NCI-H748 (cell line): ENCODE data around the gene SOX11.

ENCODE experiments used
- DNase-seq: peaks from one replicate; lab custom pipeline; 2025; ENCODE audit not compliant: unreplicated experiment; lab: John Stamatoyannopoulos, UW

SOX11 gene

GRCh38 chr2:5722236-5722635, 30.1 kb downstream of the SOX11 start:
- DNase-seq = no peak

DNA sequence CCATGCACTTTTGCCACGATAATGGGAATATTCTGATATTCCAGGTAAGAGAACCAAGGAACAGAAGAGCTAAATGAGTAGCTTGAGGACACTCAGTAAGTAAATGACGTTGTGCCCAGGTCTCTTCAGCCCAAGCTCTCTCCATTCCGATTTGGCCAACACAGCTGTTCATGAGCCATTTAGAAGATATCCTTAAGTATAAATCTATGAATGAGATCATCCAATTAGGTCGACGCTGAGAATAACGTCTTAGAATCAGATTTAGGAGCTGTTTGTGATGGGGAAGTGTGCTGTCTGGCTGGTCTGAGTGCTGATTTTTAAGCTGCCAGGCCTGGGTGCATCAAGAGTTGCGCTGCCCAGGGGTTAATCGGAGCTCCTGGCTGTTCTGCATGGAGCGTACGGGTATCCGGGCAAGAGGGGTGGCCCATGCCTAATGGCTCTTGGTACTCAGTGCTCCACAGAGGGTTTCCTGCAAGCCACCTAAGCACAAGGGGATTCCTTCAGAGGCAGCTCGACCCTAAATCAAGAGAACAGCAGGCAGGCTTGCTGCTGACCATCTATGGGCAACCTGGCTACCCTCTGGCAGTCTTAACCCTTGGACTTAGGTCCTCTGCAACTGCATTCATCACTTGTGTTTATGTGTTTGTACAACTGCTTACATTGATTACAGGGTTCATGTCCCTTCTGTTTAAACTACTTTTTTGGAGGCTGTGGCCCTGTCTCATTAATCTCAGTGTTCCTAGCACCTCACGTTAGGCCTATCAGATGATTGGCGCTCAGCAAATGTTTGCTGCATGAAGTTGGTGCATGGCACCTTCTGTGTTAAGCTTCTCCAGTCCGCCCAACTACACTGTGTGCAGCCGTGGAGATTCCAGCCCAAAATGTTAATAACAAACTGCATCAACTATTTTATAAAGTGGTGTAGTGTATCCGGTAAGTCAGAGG, 31.9 kb downstream of the SOX11 start:
- no peak for DNase-seq

GRCh38 chr2:5725072-5725471, 32.9 kb downstream of the SOX11 start:
- no peak for DNase-seq

GRCh38 chr2:5725794-5726463, 33.7 kb downstream of the SOX11 start:
- DNase-seq = no peak

- no peak for DNase-seq
Measured at GRCh38 chr2:5727235-5727634, 35.1 kb downstream of the SOX11 start.

GRCh38 chr2:5729416-5729815, 37.2 kb downstream of the SOX11 start:
- no peak for DNase-seq

DNA sequence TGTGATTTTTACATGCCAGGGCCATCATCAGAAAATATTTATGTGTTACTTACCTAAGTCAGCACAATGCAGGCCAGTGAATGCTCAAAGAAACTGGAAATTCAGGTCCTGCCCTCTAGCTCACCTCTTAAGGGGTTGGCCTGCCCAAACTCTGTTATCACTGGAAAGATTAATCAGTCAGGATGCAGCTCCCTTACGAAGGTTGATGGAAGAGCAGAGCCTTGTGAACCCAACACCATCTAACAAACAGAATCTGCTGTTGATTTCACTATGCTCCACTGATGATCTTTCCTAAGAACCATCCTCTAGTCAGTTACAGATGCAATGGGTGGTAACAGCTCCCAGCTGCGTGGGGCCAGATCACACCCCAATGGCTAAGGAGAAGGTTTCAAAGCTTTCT, 38.2 kb downstream of the SOX11 start:
- DNase-seq = no peak

GRCh38 chr2:5734859-5735520, 42.8 kb downstream of the SOX11 start:
- peak; percentile 16 for DNase-seq

- no peak for DNase-seq
Measured at GRCh38 chr2:5735521-5735861, 43.3 kb downstream of the SOX11 start.

- no peak for DNase-seq
Measured at GRCh38 chr2:5736050-5736449, 43.9 kb downstream of the SOX11 start.

DNA sequence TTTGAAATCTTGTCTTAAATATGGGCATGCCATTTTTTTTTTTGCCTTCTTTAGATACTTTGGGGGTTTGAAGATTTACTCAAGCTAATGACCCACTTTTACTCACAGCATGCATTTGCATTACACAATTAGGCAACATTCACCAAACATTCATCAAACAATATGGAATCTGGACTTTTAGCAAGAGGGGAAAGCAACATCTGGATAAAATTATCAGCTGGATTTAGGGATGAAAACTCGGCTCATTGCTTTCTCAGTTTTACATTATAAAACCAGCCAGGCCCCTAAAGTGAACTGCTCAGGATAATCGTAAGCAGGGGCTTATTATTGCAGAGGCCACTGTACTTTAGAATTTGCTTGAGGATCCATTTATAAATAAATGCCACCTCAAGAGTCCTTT, 44.7 kb downstream of the SOX11 start:
- no peak for DNase-seq

- DNase-seq = no peak
Measured at GRCh38 chr2:5740053-5740452, 47.9 kb downstream of the SOX11 start.

DNA sequence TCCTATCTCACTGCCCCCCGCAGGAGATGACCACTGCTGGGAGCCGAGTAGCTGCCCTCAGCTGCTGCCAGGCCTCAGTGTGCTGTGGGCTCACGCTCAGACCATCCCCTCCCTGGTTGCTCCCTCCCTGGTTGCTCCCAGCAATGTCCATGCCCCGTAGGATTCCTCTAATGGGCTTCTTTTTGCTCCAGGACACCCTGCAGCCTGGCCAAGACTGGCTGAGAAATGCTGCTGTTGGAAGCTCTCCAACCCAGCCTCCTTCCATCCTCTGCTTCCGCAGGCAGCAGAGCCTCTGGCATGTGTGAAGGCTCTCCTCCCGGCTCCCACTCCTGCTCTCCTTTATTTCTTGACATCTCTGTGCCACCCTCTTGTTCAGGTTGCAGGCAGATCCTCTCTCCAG, 48.6 kb downstream of the SOX11 start:
- DNase-seq = no peak

- no peak for DNase-seq
Measured at GRCh38 chr2:5741242-5741641, 49.1 kb downstream of the SOX11 start.

DNA sequence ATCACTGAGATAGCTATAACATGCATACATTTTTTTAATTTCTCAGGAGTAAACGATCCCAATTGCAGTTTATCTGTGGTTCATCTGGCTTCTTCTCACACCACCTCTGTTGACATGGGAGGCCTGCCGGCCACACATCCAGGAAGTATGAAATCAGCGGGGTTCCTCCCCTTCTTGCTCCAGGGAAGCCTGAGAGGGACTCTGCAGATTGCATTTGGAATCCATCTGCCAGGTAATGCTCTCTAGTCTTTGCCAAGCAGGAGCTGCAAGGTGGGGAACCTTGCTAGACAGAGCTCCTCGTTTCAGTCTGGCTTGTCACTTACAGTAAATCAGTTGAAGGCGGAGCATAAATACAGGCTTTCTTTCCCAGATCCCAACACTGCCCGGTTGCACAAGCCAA, 49.9 kb downstream of the SOX11 start:
- DNase-seq = no peak

DNA sequence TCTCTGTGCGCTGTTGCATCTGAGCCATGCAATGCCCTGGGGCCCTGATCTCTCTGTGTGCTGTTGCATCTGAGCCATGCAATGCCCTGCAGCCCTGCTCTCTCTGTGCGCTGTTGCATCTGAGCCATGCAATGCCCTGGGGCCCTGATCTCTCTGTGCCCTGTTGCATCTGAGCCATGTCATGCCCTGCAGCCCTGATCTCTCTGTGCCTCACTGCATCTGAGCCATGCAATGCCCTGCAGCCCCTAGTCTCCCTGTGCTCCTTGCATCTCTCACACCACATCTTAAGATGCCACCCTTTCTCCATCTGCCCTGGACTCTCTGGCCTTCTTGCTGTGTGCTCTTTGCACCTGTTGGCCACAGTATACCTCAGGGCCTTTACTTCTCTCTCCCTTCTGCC, 56.2 kb downstream of the SOX11 start:
- no peak for DNase-seq

GRCh38 chr2:5748946-5749345, 56.8 kb downstream of the SOX11 start:
- no peak for DNase-seq

- no peak for DNase-seq
Measured at GRCh38 chr2:5749347-5749746, 57.2 kb downstream of the SOX11 start.
